ENCODE measurements around the gene WSCD1.

WSCD1 gene

GRCh38 chr17:6140728-6141330, 70.7 kb downstream of the WSCD1 start:
- H3K4me1 Mint-ChIP-seq, result no peaks in the 10 kb centered on the region
- TF ChIP-seq CTCF (IDR thresholded peaks at IDR 0.05), result no peak
- no peak overlapping the region for H3K4me3 Mint-ChIP-seq
- DNase-seq, result no peak
- no peak overlapping the region for H3K27ac Mint-ChIP-seq
- H3K27me3 Mint-ChIP-seq (ENCODE audit: low read depth, poor library complexity), result peaks cover 35% of the 10 kb centered on the region
- H3K9me3 Mint-ChIP-seq, result no peaks in the 10 kb centered on the region
- no peaks in the 10 kb centered on the region for H3K36me3 Mint-ChIP-seq (ENCODE audit: low read depth)

GRCh38 chr17:6142701-6143100, 72.5 kb downstream of the WSCD1 start:
- H3K4me1 Mint-ChIP-seq, result no peaks in the 10 kb centered on the region
- no peak overlapping the region for H3K27ac Mint-ChIP-seq
- H3K27me3 Mint-ChIP-seq (ENCODE audit: low read depth, poor library complexity), result peaks cover 40% of the 10 kb centered on the region
- TF ChIP-seq CTCF (IDR thresholded peaks at IDR 0.05), result no peak
- no peak overlapping the region for H3K4me3 Mint-ChIP-seq
- no peak for DNase-seq
- peaks cover 3% of the 10 kb centered on the region for H3K9me3 Mint-ChIP-seq
- no peaks in the 10 kb centered on the region for H3K36me3 Mint-ChIP-seq (ENCODE audit: low read depth)

- Mint-ChIP-seq H3K27ac (no peak overlapping the region), H3K9me3 (peaks cover 3% of the 10 kb centered on the region), H3K36me3 (ENCODE audit: low read depth) (no peaks in the 10 kb centered on the region), H3K4me3 (no peak overlapping the region), H3K27me3 (ENCODE audit: low read depth, poor library complexity) (peaks cover 40% of the 10 kb centered on the region), H3K4me1 (no peaks in the 10 kb centered on the region)
- no peak for DNase-seq
- TF ChIP-seq CTCF (IDR thresholded peaks at IDR 0.05), result no peak
These were observed 75.8 kb downstream of the WSCD1 start for GRCh38 chr17:6145946-6146345.

GRCh38 chr17:6147042-6147441, 76.9 kb downstream of the WSCD1 start:
- no peaks in the 10 kb centered on the region for H3K4me1 Mint-ChIP-seq
- H3K27ac Mint-ChIP-seq, result no peak overlapping the region
- peaks cover 3% of the 10 kb centered on the region for H3K9me3 Mint-ChIP-seq
- H3K36me3 Mint-ChIP-seq (ENCODE audit: low read depth), result no peaks in the 10 kb centered on the region
- H3K4me3 Mint-ChIP-seq, result no peak overlapping the region
- no peak for DNase-seq
- peaks cover 33% of the 10 kb centered on the region for H3K27me3 Mint-ChIP-seq (ENCODE audit: low read depth, poor library complexity)
- no peak for TF ChIP-seq CTCF (IDR thresholded peaks at IDR 0.05)

GRCh38 chr17:6153375-6153774, 83.2 kb downstream of the WSCD1 start:
- H3K36me3 Mint-ChIP-seq (ENCODE audit: low read depth), result no peaks in the 10 kb centered on the region
- no peak overlapping the region for H3K4me3 Mint-ChIP-seq
- DNase-seq, result no peak
- TF ChIP-seq CTCF (IDR thresholded peaks at IDR 0.05), result no peak
- H3K27me3 Mint-ChIP-seq (ENCODE audit: low read depth, poor library complexity), result peaks cover 38% of the 10 kb centered on the region
- H3K9me3 Mint-ChIP-seq, result no peaks in the 10 kb centered on the region
- peaks cover 4% of the 10 kb centered on the region for H3K4me1 Mint-ChIP-seq
- H3K27ac Mint-ChIP-seq, result no peak overlapping the region

DNA sequence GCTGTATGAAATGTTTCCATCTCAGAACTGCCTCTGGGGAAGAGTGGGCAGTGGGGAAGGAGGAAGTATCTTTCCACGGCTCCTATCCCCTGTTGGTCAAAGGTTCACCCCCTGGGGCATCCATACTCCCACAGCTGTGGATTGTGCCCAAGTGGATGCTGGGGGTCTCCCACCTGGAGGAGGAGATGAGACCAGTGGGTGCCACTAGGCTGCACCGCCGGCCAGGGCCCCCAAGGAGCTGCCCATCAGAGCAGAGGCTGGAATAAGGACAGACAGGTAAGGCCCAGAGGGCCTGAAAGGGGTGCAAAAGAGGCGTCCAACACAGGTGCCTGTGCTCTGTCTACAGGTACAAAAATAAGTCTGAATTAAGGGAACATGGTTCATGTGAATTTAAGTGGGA, 87.5 kb downstream of the WSCD1 start:
- no peaks in the 10 kb centered on the region for H3K36me3 Mint-ChIP-seq (ENCODE audit: low read depth)
- H3K9me3 Mint-ChIP-seq, result no peaks in the 10 kb centered on the region
- no peak overlapping the region for H3K27ac Mint-ChIP-seq
- DNase-seq, result no peak
- peaks cover 26% of the 10 kb centered on the region for H3K4me1 Mint-ChIP-seq
- no peak overlapping the region for H3K4me3 Mint-ChIP-seq
- no peak for TF ChIP-seq CTCF (IDR thresholded peaks at IDR 0.05)
- peaks cover 31% of the 10 kb centered on the region for H3K27me3 Mint-ChIP-seq (ENCODE audit: low read depth, poor library complexity)

Measured in nephron progenitor cell (in vitro differentiated cells).